HG02763 (cell line): ENCODE measurements around the gene KRT40.
"Not testable (repeated sequence)": the region's sequence is repeated elsewhere in the genome, so short reads cannot be mapped to it uniquely, and the experiment has no call there.

Source experiments
- ATAC-seq: cut with Tn5 transposase; IDR thresholded peaks from one replicate; pipeline ENCODE4 v1.9.1; 2021; ENCODE audit warnings: mild to moderate bottlenecking, moderate library complexity; ENCODE audit not compliant: unreplicated experiment

KRT40 gene

GRCh38 chr17:40984226-40984625, at the start of gene KRT40:
Gene KRT40 (minus strand): TSS chr17:40984326. CDS start chr17:40984273, 53 bp downstream.
- no peak for ATAC-seq

- no peak for ATAC-seq
Observed at GRCh38 chr17:41029633-41030245, 45.6 kb upstream of the KRT40 start, which contains the start of gene KRTAP1-4. Gene KRTAP1-4 (minus strand): TSS chr17:41030195. CDS start chr17:41030078, 117 bp downstream.

GRCh38 chr17:41026715-41027471, 42.8 kb upstream of the KRT40 start, which contains the start of gene KRTAP1-5:
Gene KRTAP1-5 (minus strand): TSS chr17:41027208. CDS start chr17:41027155, 53 bp downstream.
- no peak for ATAC-seq

- no peak for ATAC-seq
Observed at GRCh38 chr17:41024697-41025096, 40.6 kb upstream of the KRT40 start.

- no peak for ATAC-seq
Observed at GRCh38 chr17:41020336-41020735, 36.2 kb upstream of the KRT40 start.

GRCh38 chr17:41019415-41019814, 35.3 kb upstream of the KRT40 start:
- no peak for ATAC-seq

- ATAC-seq = no peak
Observed at GRCh38 chr17:41018541-41018940, 34.4 kb upstream of the KRT40 start.

GRCh38 chr17:41016578-41017215, 32.6 kb upstream of the KRT40 start:
- no peak for ATAC-seq

- no peak for ATAC-seq
Observed at GRCh38 chr17:41015454-41015853, 31.3 kb upstream of the KRT40 start.

GRCh38 chr17:41013606-41014005, 29.5 kb upstream of the KRT40 start:
- no peak for ATAC-seq

GRCh38 chr17:41013181-41013580, 29.1 kb upstream of the KRT40 start:
- ATAC-seq = no peak

- ATAC-seq = no peak
Observed at GRCh38 chr17:41012326-41013120, 28.4 kb upstream of the KRT40 start.

- no peak for ATAC-seq
Observed at GRCh38 chr17:41010441-41010840, 26.3 kb upstream of the KRT40 start.

GRCh38 chr17:41009936-41010335, 25.8 kb upstream of the KRT40 start:
- ATAC-seq = no peak

GRCh38 chr17:41009301-41009760, 25.2 kb upstream of the KRT40 start:
- no peak for ATAC-seq

- ATAC-seq = no peak
Observed at GRCh38 chr17:41008811-41009210, 24.7 kb upstream of the KRT40 start, which contains the start of gene KRTAP3-1. Gene KRTAP3-1 (minus strand): TSS chr17:41009128. CDS start chr17:41009074, 54 bp downstream.

- no peak for ATAC-seq
Observed at GRCh38 chr17:41004397-41004796, 20.3 kb upstream of the KRT40 start.

- ATAC-seq = no peak
Observed at GRCh38 chr17:41003926-41004325, 19.8 kb upstream of the KRT40 start.

GRCh38 chr17:41002814-41003213, 18.7 kb upstream of the KRT40 start:
- no peak for ATAC-seq

- ATAC-seq = no peak
Observed at GRCh38 chr17:41001795-41002194, 17.7 kb upstream of the KRT40 start.

- not testable (repeated sequence) for ATAC-seq
Observed at GRCh38 chr17:40999563-40999962, 15.4 kb upstream of the KRT40 start, which contains the start of gene KRTAP3-2. Gene KRTAP3-2 (minus strand): TSS chr17:40999906. CDS start chr17:40999853, 53 bp downstream.
